GM13976 (cell line): ENCODE results near the gene DNAJB6.

Experiments
- DNase-seq: peaks from one replicate; pipeline ENCODE4 v3.0.0; 2012; ENCODE audit warnings: low spot score
- in situ Hi-C: fragments of 300-500 bp; cut with MboI; formaldehyde crosslinking; loops from one replicate; pipeline ENCODE4 v1.12.0; 2022; ENCODE audit warnings: low sequenced_read_pairs, mixed read lengths, inconsistent platforms; ENCODE audit not compliant: unreplicated experiment
- TF ChIP-seq, protein P1 (sequence below): IDR thresholded peaks from 2 replicates; pipeline ENCODE4 v1.5.1; 2012; ENCODE audit warnings: borderline replicate concordance, mild to moderate bottlenecking; ENCODE audit not compliant: insufficient read depth; ENCODE audit errors: extremely low read depth, missing control alignments, control extremely low read depth

The DNAJB6 gene

DNA sequence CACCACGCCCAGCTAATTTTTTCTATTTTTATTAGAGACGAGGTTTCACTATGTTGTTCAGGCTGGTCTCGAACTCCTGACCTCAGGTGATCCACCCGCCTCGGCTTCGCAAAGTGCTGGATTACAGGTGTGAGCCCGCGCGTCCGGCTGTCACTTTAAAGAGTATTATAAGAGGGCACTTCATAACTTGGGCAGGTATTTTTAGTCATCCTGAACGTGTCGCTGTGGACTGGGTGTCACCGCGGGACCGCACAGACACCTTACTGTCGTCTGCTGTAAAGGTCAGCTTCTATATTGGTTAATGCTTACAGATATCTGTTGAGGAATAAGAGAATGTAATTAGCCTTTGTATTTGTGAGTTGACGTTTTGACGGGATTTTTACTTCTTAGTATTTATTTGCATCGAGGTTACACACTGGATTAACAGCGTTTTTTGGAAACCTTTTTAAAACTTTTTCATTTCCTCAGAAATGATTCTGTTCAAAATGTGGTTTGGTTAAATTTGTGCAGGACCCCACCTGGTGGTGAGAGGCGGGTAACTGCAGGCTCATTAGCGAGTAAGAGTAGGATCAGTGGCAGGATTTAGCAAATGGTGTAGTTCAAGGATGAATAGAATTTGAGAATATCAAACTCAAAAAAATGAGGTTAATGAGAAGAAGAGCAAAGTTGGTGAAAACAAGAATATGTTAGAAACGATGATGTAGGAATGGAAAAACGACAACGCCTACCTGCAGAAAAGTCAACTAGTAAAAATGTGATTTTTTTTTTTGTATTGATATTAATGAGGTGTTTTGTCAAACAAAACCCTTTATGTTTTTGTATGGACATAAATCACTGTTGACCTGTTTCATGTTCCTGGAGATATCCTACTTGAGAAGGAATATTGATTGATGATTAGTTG is 3.2 kb downstream of the DNAJB6 start:
- DNase-seq = peak; percentile 78
- in situ Hi-C loops = no loop called here
- TF ChIP-seq, protein P1, sequence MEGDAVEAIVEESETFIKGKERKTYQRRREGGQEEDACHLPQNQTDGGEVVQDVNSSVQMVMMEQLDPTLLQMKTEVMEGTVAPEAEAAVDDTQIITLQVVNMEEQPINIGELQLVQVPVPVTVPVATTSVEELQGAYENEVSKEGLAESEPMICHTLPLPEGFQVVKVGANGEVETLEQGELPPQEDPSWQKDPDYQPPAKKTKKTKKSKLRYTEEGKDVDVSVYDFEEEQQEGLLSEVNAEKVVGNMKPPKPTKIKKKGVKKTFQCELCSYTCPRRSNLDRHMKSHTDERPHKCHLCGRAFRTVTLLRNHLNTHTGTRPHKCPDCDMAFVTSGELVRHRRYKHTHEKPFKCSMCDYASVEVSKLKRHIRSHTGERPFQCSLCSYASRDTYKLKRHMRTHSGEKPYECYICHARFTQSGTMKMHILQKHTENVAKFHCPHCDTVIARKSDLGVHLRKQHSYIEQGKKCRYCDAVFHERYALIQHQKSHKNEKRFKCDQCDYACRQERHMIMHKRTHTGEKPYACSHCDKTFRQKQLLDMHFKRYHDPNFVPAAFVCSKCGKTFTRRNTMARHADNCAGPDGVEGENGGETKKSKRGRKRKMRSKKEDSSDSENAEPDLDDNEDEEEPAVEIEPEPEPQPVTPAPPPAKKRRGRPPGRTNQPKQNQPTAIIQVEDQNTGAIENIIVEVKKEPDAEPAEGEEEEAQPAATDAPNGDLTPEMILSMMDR = peak; percentile 66

DNA sequence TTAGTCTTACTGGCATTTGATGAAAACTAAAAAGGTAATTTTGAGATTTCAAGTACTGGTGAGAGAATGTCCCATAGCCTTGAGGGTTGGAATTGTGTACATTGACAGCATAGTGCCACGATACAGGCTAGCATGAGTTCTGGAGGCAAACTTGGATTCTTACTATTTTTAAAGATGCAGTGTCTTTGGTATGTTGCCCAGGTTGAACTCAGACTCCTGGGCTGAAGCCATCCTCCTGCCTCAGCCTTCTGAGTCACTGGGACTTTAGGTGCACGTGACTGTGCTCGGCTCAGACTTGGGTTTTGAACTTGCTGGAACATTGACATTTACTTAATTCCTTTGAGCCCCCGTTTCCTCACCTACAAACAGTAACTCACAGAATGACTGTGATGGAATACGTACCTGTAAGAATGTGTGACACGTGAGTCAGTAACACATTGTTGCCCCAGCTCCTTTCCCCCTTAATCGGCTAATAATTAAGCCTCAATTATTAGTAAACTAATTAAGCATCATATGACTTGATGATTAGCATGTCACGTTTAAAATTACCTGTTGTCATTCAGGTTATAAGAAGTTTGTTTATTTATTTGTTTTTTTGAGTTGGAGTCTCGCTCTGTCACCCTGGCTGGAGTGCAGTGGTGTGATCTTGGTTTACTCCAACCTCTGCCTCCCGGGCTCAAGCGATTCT is 10.6 kb downstream of the DNAJB6 start:
- no peak for DNase-seq
- TF ChIP-seq, protein P1 = no peak
- in situ Hi-C loops = no loop called here

DNA sequence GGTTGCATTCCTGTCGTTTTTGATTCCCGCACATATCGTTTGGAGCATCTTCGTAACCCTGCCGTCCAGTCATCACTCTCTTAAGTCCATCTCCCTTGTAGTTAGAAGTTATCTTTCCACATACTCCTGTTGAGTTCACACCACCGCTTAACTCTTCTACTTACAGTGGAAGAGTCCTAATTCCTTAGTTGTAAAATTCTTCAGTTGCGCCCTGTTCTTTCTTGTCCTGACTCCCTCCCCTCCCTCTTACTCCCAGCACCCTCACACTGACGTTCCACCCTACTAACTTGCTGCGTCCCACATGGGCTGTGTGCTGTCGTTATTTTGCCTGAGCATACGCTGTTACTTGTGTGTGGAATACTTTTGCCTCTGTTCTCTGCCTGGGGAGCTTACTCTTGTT is 11.7 kb downstream of the DNAJB6 start:
- DNase-seq = no peak
- in situ Hi-C loops = no loop called here
- TF ChIP-seq, protein P1 = no peak

DNA sequence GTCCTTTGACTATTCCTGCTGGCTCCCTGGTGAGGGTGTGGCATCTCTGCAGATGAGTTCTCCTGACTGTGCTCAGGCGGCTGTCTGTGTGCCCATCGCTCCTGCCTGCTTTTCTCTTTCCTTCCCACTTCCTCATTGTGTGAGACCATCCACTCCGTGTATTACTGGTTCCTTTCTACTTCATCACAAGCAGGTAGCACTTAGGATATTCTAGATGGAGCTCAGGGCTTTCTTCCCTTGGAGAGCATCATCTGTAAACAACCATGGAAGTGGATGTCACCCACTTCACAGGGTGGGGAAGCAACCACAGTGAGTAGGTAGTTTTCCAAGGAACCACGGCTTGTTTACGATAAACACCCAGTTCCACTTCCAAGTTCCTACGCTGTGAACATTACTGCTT is 15.7 kb downstream of the DNAJB6 start:
- in situ Hi-C loops = no loop called here
- no peak for DNase-seq
- TF ChIP-seq, protein P1 = no peak

GRCh38 chr7:157355784-157356511 is 19.1 kb downstream of the DNAJB6 start:
- TF ChIP-seq, protein P1 = no peak
- no peak for DNase-seq
- in situ Hi-C loops = no loop called here

GRCh38 chr7:157357129-157358040 is 20.6 kb downstream of the DNAJB6 start:
- TF ChIP-seq, protein P1 = no peak
- peak; percentile 79 for DNase-seq
- in situ Hi-C loops = no loop called here
